ENCODE measurements around the gene DYNLRB2.

GRCh38 chr16:80525420-80525819 lies 15.4 kb upstream of the DYNLRB2 start:
- TF ChIP-seq CTCF (conservative IDR thresholded peaks at IDR 0.05; ENCODE audit: low read length) (no peak), EZH2phosphoT487 (IDR thresholded peaks at IDR 0.05; ENCODE audit: borderline replicate concordance, low read depth, low read length) (no peak)

All from OCI-LY7 (cell line).